Testis (tissue), 2 donors: ENCODE measurements around the gene CROCC2.

Experiments used
- CTCF ChIP-seq, 3 experiments: fragments of 450-650 bp in 2 of 3; fragments of 200-600 bp in 1 of 3; sonication (generic) in 1 of 3; IDR thresholded peaks; one replicate each; pipeline ENCODE4 v1.5.1; 2016 to 2019; ENCODE audit warnings: antibody characterized with exemption in 3 of 3, mild to moderate bottlenecking in 2 of 3, moderate library complexity in 1 of 3
- POLR2A ChIP-seq: fragments of 450-650 bp; IDR thresholded peaks from one replicate; pipeline ENCODE4 v1.6.1; 2017; ENCODE audit warnings: antibody characterized with exemption, mild to moderate bottlenecking, moderate library complexity

- TF ChIP-seq POLR2A (no peak), CTCF (IDR thresholded peaks at IDR 0.05) (no peak)
These were observed 83.5 kb downstream of the CROCC2 start for GRCh38 chr2:240989451-240990265.
